ENCODE results near the gene ITGB4. TPM values are rescaled to one million over a fixed set of nuclear protein-coding genes. Genes with fewer than 3 reads are reported as not detected.
A peak's percentile ranks its signal among the peaks of the same experiment; 100 is the strongest.

The ITGB4 gene
- polyA plus RNA-seq, 3 donors from 2014 or later: 0.24 TPM; not detected in 2

DNA sequence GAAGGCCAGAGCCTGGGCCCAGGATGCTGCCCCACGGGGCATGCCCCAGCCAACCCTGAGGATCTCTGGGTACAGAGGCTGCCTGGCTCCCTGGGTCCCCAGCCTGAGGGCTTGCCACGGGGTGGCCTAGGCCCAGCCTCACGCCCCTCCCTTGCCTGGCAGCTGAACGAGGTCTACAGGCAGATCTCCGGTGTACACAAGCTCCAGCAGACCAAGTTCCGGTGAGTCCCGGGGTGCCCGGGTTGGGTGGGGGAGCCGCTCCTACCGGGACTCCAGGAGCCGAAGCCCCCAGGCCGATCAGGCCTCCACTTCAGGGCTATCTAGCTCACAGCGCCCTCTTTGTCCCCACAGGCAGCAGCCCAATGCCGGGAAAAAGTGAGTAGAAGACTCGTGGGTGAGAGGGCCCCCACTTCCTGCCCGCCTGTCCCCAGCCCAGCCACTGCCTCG, 19.4 kb downstream of the ITGB4 start:
- Mint-ChIP-seq H3K27me3 (ENCODE audit: low read depth in 3 of 3) (peaks cover 0 to 3% (median 0%) of the 10 kb centered on the region in 3 donors), H3K9me3 (no peaks in the 10 kb centered on the region), H3K36me3 (no peaks in the 10 kb centered on the region), H3K27ac (no peak overlapping the region), H3K4me1 (peaks cover 0 to 2% of the 10 kb centered on the region in 2 donors), H3K4me3 (no peak overlapping the region)
- DNase-seq: no peak

- H3K4me3 Mint-ChIP-seq: no peak overlapping the region
- H3K27me3 Mint-ChIP-seq (ENCODE audit: low read depth in 3 of 3): peaks cover 0 to 2% (median 0%) of the 10 kb centered on the region in 3 donors
- H3K36me3 Mint-ChIP-seq: no peaks in the 10 kb centered on the region
These were observed 21.1 kb downstream of the ITGB4 start for GRCh38 chr17:75742337-75742736.

DNA sequence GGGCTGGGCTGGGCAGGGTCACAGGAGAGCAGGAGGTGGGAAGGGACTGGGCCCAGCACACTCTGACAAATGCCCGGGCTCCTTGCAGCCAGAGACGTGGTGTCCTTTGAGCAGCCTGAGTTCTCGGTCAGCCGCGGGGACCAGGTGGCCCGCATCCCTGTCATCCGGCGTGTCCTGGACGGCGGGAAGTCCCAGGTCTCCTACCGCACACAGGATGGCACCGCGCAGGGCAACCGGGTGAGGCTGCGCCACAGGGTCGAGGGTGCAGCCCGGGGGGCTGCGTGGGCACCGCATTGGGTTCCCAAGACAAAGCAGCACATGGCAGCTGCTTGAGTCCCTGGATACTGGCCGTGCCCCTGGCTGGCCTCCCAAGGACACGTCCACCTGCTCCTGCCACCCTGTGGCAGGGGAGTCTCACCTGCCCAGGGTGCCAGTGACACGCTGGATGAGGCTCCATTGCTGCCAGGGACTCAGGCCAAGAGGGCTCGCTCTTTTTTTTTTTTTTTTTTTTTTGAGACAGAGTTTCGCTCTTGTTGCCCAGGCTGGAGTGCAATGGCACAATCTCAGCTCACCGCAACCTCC, 22.5 kb downstream of the ITGB4 start:
- H3K36me3 Mint-ChIP-seq: no peaks in the 10 kb centered on the region

More at GRCh38 chr17:75742337-75742736, 21.1 kb downstream of the ITGB4 start:
- no peaks in the 10 kb centered on the region for H3K9me3 Mint-ChIP-seq
- peaks cover 0 to 2% of the 10 kb centered on the region in 2 donors for H3K4me1 Mint-ChIP-seq
- no peak for DNase-seq
- no peak overlapping the region for H3K27ac Mint-ChIP-seq

GRCh38 chr17:75748706-75749105, 27.4 kb downstream of the ITGB4 start:
- peaks cover 9 to 12% of the 10 kb centered on the region in 2 donors for H3K4me1 Mint-ChIP-seq
- peaks cover 4 to 5% (median 5%) of the 10 kb centered on the region in 3 donors for H3K27me3 Mint-ChIP-seq (ENCODE audit: low read depth in 3 of 3)
- no peaks in the 10 kb centered on the region for H3K9me3 Mint-ChIP-seq
- no peak overlapping the region for H3K4me3 Mint-ChIP-seq
- no peaks in the 10 kb centered on the region for H3K36me3 Mint-ChIP-seq
- no peak for DNase-seq
- H3K27ac Mint-ChIP-seq: no peak overlapping the region

More for the DNA sequence above, 22.5 kb downstream of the ITGB4 start:
- H3K4me1 Mint-ChIP-seq: peaks cover 3 to 7% of the 10 kb centered on the region in 2 donors
- H3K27me3 Mint-ChIP-seq (ENCODE audit: low read depth in 3 of 3): peaks cover 1 to 4% (median 2%) of the 10 kb centered on the region in 3 donors
- no peak overlapping the region for H3K27ac Mint-ChIP-seq
- no peak overlapping the region for H3K4me3 Mint-ChIP-seq
- no peaks in the 10 kb centered on the region for H3K9me3 Mint-ChIP-seq
- no peak for DNase-seq

DNA sequence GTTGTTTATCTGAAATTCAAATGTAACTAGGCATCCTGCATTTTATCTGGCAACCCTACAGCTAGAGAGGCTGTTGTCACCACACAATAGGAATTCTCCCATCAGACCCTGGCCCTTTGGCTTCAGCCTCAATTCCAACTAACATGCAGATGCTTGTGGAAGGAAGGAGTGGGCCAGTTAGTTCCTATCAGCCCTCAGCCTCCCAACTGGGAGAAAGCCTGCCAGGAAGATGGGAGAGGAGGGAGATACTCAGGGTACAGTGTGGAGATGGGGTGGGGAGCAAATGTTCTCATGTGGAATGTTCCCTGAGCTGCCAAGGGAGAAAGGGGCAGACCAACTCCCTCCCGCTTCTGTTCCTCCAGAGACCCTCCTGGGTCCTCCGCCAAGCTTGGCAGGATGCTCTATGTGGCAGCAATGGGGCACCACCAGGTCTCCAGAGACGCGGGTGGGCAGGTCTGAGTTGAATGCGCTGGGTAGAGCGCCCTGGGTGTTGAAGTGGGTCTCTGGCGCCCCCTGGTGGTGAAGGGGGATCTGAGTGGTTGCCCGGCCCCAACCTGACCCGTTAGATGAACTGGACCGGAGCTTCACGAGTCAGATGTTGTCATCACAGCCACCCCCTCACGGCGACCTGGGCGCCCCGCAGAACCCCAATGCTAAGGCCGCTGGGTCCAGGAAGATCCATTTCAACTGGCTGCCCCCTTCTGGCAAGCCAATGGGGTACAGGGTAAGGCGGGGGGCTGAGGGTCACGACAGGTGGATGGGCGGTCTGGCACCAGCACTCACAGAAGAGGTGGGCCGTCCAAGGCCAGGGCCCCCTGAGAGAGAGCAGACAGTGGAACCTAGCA, 28.5 kb downstream of the ITGB4 start:
- Mint-ChIP-seq H3K4me3 (peak overlapping the region in 1 of 5 donors; percentile 17), H3K36me3 (no peaks in the 10 kb centered on the region), H3K9me3 (no peaks in the 10 kb centered on the region), H3K27me3 (ENCODE audit: low read depth in 3 of 3) (peaks cover 4 to 5% (median 5%) of the 10 kb centered on the region in 3 donors), H3K27ac (peak overlapping the region in 1 of 6 donors; percentile 4), H3K4me1 (peaks cover 15% of the 10 kb centered on the region in 2 donors)
- DNase-seq: peak; percentile 79 to 84 (median 79)

GRCh38 chr17:75750661-75751423, 29.6 kb downstream of the ITGB4 start:
- H3K27ac Mint-ChIP-seq: no peak overlapping the region
- H3K4me1 Mint-ChIP-seq: peaks cover 17 to 18% of the 10 kb centered on the region in 2 donors
- no peaks in the 10 kb centered on the region for H3K36me3 Mint-ChIP-seq
- DNase-seq: no peak
- H3K27me3 Mint-ChIP-seq (ENCODE audit: low read depth in 3 of 3): peaks cover 4 to 5% (median 5%) of the 10 kb centered on the region in 3 donors
- no peak overlapping the region for H3K4me3 Mint-ChIP-seq
- H3K9me3 Mint-ChIP-seq: no peaks in the 10 kb centered on the region

DNA sequence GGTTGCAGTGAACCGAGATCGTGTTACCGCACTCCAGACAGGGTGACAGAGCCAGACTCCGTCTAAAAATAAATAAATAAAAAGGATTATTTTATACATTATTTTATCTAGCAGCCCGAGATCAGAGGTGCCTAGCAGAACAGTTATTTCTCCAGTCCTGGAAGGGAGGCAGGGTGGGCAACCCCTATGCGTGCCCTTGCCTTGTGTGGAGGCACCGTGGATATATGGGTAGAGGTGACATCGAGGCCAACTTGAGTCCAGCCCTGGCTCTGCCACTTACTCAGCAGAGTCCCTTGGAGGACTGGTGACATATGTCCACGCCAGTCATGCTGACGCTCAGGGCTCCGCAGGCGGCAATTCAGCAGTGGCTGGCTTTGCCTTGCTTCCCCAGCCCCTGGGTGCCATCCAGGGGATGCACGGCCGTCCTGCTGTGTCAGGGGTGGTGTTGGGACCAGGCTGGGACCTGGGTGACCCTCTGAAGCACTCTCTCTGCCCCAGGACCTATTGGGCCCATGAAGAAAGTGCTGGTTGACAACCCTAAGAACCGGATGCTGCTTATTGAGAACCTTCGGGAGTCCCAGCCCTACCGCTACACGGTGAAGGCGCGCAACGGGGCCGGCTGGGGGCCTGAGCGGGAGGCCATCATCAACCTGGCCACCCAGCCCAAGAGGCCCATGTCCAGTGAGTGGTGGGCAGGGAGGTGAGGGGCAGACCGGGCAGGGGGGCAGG, 30.6 kb downstream of the ITGB4 start:
- Mint-ChIP-seq H3K36me3 (no peaks in the 10 kb centered on the region), H3K4me3 (no peak overlapping the region), H3K4me1 (peaks cover 17 to 18% of the 10 kb centered on the region in 2 donors), H3K27me3 (ENCODE audit: low read depth in 3 of 3) (peaks cover 3 to 5% (median 4%) of the 10 kb centered on the region in 3 donors), H3K27ac (no peak overlapping the region), H3K9me3 (no peaks in the 10 kb centered on the region)
- no peak for DNase-seq

DNA sequence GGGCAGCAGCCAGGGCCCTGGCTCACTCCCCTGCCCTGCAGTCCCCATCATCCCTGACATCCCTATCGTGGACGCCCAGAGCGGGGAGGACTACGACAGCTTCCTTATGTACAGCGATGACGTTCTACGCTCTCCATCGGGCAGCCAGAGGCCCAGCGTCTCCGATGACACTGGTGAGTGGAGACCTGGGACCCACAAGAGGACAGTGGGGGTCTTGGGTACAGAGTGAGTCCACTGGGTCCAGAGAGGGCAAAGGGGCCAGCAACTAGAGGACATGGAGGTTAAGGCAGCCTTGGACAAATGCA, 31.1 kb downstream of the ITGB4 start:
- Mint-ChIP-seq H3K27me3 (ENCODE audit: low read depth in 3 of 3) (peaks cover 3 to 5% (median 4%) of the 10 kb centered on the region in 3 donors), H3K27ac (no peak overlapping the region), H3K9me3 (no peaks in the 10 kb centered on the region), H3K4me1 (peaks cover 17 to 18% of the 10 kb centered on the region in 2 donors), H3K4me3 (peak overlapping the region in 3 of 5 donors; percentile 35 to 59 (median 55)), H3K36me3 (no peaks in the 10 kb centered on the region)
- DNase-seq: no peak

DNA sequence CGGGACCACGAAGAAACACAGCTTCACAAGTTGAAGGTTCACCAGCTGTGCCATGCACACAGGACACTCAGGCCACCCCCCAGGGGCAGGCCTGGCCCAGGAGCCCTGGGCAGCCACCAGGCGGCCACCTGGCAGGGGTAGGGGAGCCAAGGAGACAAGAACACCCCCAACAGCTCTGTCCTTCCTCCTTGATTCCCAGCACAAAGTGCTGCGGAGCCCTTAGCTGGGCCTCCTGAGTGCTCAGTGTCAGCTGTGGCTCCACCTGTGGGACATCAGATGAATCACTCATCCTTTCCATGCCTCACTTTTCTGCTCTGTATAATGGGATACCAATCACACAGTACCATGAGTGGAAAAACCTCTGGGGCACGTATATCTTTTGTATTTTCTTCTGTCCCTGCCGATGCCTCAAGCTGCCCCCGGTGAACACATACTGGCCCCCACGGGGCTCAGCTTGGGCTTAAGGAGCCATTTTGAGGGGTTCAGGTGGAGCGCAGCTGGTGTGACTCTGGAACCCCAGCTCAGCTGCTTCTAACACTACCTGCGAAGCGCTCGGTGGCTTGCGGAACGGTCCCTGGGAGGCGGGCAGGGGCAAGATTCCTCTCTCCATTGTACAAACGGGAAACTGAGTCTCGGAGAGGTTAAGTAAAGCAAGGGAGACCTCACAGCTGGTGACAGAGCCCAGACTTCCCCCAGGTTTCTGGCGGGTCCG, 31.7 kb downstream of the ITGB4 start:
- Mint-ChIP-seq H3K4me3 (peak overlapping the region; percentile 44 to 66 (median 63)), H3K4me1 (peaks cover 13 to 14% of the 10 kb centered on the region in 2 donors), H3K36me3 (no peaks in the 10 kb centered on the region), H3K27me3 (ENCODE audit: low read depth in 3 of 3) (peaks cover 0 to 3% (median 3%) of the 10 kb centered on the region in 3 donors), H3K9me3 (no peaks in the 10 kb centered on the region), H3K27ac (peak overlapping the region in 1 of 6 donors; percentile 24)
- no peak for DNase-seq

- H3K27ac Mint-ChIP-seq: no peak overlapping the region
- H3K4me3 Mint-ChIP-seq: peak overlapping the region in 4 of 5 donors; percentile 51 to 66 (median 64)
- H3K27me3 Mint-ChIP-seq (ENCODE audit: low read depth in 3 of 3): peaks cover 0 to 3% (median 3%) of the 10 kb centered on the region in 3 donors
- H3K36me3 Mint-ChIP-seq: no peaks in the 10 kb centered on the region
- H3K9me3 Mint-ChIP-seq: no peaks in the 10 kb centered on the region
- DNase-seq: peak; percentile 72 to 77 (median 77)
- peaks cover 11 to 14% of the 10 kb centered on the region in 2 donors for H3K4me1 Mint-ChIP-seq
These were observed 32.5 kb downstream of the ITGB4 start for GRCh38 chr17:75753514-75754377.

- Mint-ChIP-seq H3K4me1 (peaks cover 11 to 14% of the 10 kb centered on the region in 2 donors), H3K36me3 (no peaks in the 10 kb centered on the region), H3K27me3 (ENCODE audit: low read depth in 3 of 3) (peaks cover 0 to 3% (median 3%) of the 10 kb centered on the region in 3 donors), H3K27ac (peak overlapping the region in 4 of 6 donors; percentile 57 to 68 (median 63)), H3K4me3 (peak overlapping the region; percentile 38 to 82 (median 66)), H3K9me3 (no peaks in the 10 kb centered on the region)
- DNase-seq: no peak
These were observed 33.3 kb downstream of the ITGB4 start for GRCh38 chr17:75754378-75755204.

Data from immature natural killer cell (primary cell).